Heart right ventricle (tissue), 16 donors: ENCODE data around the gene PPP1CC. TPM values are rescaled to one million over a fixed set of nuclear protein-coding genes. Genes with fewer than 3 reads are reported as not detected.

Experiments used
- ATAC-seq, 8 donors: fragments of 200-7000 bp; cut with Tn5 transposase; one replicate each; pipeline ENCODE4 v1.9.1; 2020; ENCODE audit warnings: mild to moderate bottlenecking in 8 of 8, moderate library complexity in 8 of 8, moderate number of reproducible peaks in 1 of 8
- DNase-seq, 2 donors: peaks; one replicate each; pipeline ENCODE4 v3.0.0-alpha.2; 2020
- H3K27ac ChIP-seq, 10 donors: fragments of 200-600 bp; sonication (generic) in 2 of 10; one replicate each; pipeline versions ENCODE4 v1.5.0 to v1.8.0; 2020 to 2022; ENCODE audit warnings: mild to moderate bottlenecking in 3 of 10
- H3K27me3 ChIP-seq, 7 donors: fragments of 200-600 bp; one replicate each; pipeline ENCODE4 v1.8.0; 2021 to 2022; ENCODE audit warnings: mild to moderate bottlenecking in 2 of 7
- H3K36me3 ChIP-seq, 9 donors: fragments of 200-600 bp; sonication (generic) in 1 of 9; one replicate each; pipeline versions ENCODE4 v1.5.0 to v1.8.0; 2020 to 2022; ENCODE audit warnings: mild to moderate bottlenecking in 2 of 9
- H3K4me1 ChIP-seq, 9 donors: fragments of 200-600 bp; sonication (generic) in 1 of 9; one replicate each; pipeline versions ENCODE4 v1.5.0 to v1.8.0; 2020 to 2022; ENCODE audit warnings: mild to moderate bottlenecking in 4 of 9
- H3K4me3 ChIP-seq, 10 donors: fragments of 200-600 bp; sonication (generic) in 2 of 10; one replicate each; pipeline versions ENCODE4 v1.5.0 to v1.8.0; 2020 to 2022; ENCODE audit warnings: mild to moderate bottlenecking in 7 of 10, moderate library complexity in 2 of 10
- H3K9me3 ChIP-seq, 11 donors: fragments of 200-600 bp in 10 of 11; sonication (generic) in 2 of 11; one replicate each; pipeline versions ENCODE4 v1.5.0 to v1.8.0; 2013 to 2022; ENCODE audit warnings: mild to moderate bottlenecking in 2 of 11, control low read depth in 1 of 11, moderate library complexity in 1 of 11
- WGBS, 2 donors: extraction: QIAGEN DNeasy Blood & Tissue Kit; methylation state at CpG; one replicate each; pipeline ENCODE4 v1.1.7; 2013; ENCODE audit warnings: inconsistent platforms in 1 of 2; 5-methylcytosine and 5-hydroxymethylcytosine counted together
- intact Hi-C, 10 donors: fragments of 100-400 bp; cut with DNase I; formaldehyde crosslinking; loops; one replicate each; pipeline versions ENCODE4 v1.11.1 to v1.14.2; 2022
- polyA plus RNA-seq, 2 donors: library from polyadenylated mRNA; stranded (reverse); fragments of 200-250 nt; gene quantifications; one replicate each; pipeline ENCODE4 v1.2.3, GENCODE V29; 2013
- total RNA-seq, 10 donors: library from RNA; stranded (reverse); fragmentation: NEBNext Ultra II Directional in 3 of 10; extraction: Animal tissue kit (Norgen Biotek cat#: 25700) in 3 of 10; gene quantifications; one replicate each; pipeline versions ENCODE4 v1.2.1 to v1.2.4, GENCODE V29; 2021 to 2023
- TF ChIP-seq, protein P1 (sequence below), 9 donors: fragments of 200-600 bp; sonication (generic) in 2 of 9; IDR thresholded peaks; one replicate each; pipeline versions ENCODE4 v1.5.0 to v1.8.0; 2021 to 2022; ENCODE audit warnings: antibody characterized with exemption in 9 of 9, mild to moderate bottlenecking in 5 of 9, moderate library complexity in 1 of 9
- donor health status: Arrhythmogenic right ventricular cardiomyopathy.
- donor health status: ischemic (EF 13 %, LVEDD 7.1; RV severe dilation, severe dysfunction).
- donor health status: healthy with polysubstance abuse.
- donor health status: DM: no; HTN: yes; CAD: no.
- donor health status: DM: no; HTN: no; CAD: no.
- donor health status: ischemic (EF 25% LVEDD 6.9; RV normal size, moderate dysfunction).
- donor health status: ischemic (EF 25% LVEDD 5.7; RV mildly dilated, moderate dysfunction).
- donor health status: healthy.
- donor health status: DM: yes; HTN: yes; CAD: no.
- donor health status: Ischemic cardiomyopathy.
- donor health status: ischemic (EF 35%, LVEDD 5.7; RV mildly dilated, moderate dysfunction).
- donor health status: nonischemic (EF 11% LVEDD 7.7; RV severe dilation, severe dysfunction).
- donor health status: DM: yes; HTN: yes; CAD: no.
- donor health status: PGD.
- donor health status: ischemic (EF 29% LVEDD 5.4; RV normal size, mild dysfunction).
- donor health status: nonischemic (EF 23%, LVEDD 6.1; RV moderate dilation, normal function).

The PPP1CC gene
- total and polyA plus RNA-seq, 12 donors = 66.0 to 248 (median 134) TPM

DNA sequence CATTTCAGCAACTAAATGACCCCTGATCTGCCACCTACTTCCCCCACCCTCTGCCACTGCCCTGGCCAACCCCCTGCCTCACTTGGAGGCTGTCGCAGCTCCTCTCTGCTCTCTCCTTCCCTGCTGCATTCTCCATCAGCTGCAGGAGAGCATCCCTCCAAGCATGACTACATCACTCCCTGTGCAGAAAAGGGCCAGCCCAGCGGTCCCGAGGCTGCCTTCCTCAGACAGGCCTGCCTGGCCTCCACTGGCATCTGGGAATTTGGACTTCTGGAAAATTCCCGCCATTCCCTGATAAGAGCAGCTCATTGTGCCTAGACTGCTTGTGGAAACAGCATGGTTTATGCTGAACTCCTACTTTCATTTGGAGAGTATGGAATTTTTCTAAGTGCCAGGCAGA lies 66.5 kb downstream of the PPP1CC start:
- Histone ChIP-seq H3K9me3 (peaks cover 0 to 11% (median 0%) of the 10 kb centered on the region in 11 donors), H3K36me3 (peaks cover 0 to 10% (median 0%) of the 10 kb centered on the region in 9 donors), H3K4me1 (peaks cover 0 to 46% (median 23%) of the 10 kb centered on the region in 9 donors), H3K27me3 (no peaks in the 10 kb centered on the region), H3K4me3 (no peak overlapping the region), H3K27ac (peak overlapping the region in 1 of 10 donors; percentile 57)
- intact Hi-C loops = no loop called here
- TF ChIP-seq, protein P1, sequence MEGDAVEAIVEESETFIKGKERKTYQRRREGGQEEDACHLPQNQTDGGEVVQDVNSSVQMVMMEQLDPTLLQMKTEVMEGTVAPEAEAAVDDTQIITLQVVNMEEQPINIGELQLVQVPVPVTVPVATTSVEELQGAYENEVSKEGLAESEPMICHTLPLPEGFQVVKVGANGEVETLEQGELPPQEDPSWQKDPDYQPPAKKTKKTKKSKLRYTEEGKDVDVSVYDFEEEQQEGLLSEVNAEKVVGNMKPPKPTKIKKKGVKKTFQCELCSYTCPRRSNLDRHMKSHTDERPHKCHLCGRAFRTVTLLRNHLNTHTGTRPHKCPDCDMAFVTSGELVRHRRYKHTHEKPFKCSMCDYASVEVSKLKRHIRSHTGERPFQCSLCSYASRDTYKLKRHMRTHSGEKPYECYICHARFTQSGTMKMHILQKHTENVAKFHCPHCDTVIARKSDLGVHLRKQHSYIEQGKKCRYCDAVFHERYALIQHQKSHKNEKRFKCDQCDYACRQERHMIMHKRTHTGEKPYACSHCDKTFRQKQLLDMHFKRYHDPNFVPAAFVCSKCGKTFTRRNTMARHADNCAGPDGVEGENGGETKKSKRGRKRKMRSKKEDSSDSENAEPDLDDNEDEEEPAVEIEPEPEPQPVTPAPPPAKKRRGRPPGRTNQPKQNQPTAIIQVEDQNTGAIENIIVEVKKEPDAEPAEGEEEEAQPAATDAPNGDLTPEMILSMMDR (IDR thresholded peaks at IDR 0.05) = no peak
- DNase-seq (no peak), ATAC-seq (no peak)
- WGBS, 2 donors = 79 to 83% methylated on average over 4 of the region's 4 CpGs

DNA sequence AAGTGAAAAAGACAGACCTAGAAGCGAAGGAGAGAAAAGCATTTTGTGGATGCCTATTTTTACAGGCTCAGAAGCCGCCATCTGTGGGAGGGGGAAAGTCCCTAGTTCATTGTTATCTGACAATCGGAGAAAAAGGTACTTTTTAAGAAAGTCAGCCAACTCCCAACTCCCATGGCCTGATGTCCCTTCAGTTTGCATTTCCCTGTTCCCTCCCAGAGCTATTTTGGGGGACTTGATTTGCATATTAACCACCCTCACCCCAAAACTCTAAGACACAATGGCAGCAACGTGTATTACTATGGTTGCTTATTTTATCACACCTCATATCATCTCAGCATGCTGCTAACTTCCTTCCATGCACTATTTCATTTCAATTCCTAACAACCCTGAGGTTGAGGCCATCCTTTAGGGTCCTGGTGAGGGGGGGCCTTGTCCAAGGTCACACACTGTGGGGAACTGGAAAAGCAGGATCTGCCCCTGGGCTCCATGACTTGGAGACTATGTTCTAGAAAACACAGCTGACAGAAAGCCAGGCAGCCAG lies 72.5 kb downstream of the PPP1CC start:
- WGBS, 2 donors = 49 to 65% methylated on average over 4 of the region's 4 CpGs
- peaks cover 0 to 30% (median 8%) of the 10 kb centered on the region in 11 donors for H3K9me3 ChIP-seq
- H3K27ac ChIP-seq = no peak overlapping the region
- no peak for ATAC-seq
- H3K36me3 ChIP-seq = peaks cover 0 to 21% (median 1%) of the 10 kb centered on the region in 9 donors
- peaks cover 0 to 11% (median 0%) of the 10 kb centered on the region in 9 donors for H3K4me1 ChIP-seq
- intact Hi-C loops = no loop called here
- TF ChIP-seq, protein P1 (IDR thresholded peaks at IDR 0.05) = no peak
- H3K4me3 ChIP-seq = no peak overlapping the region
- no peak for DNase-seq
- H3K27me3 ChIP-seq = no peaks in the 10 kb centered on the region

Other genes starting within 250 kb of the PPP1CC start
- gene VPS29, start 240.8 kb downstream of the PPP1CC start, total RNA-seq = 100 to 1,000 TPM in 2 of 10 donors, 10 to 100 TPM in 8; 83.7 to 117 (median 91.5) TPM
- 100 to 1,000 TPM in 1 of 2 donors, 10 to 100 TPM in 1; 84.0 to 175 TPM for gene VPS29, start 240.8 kb downstream of the PPP1CC start, polyA plus RNA-seq
- gene RAD9B, start 240.6 kb downstream of the PPP1CC start, total RNA-seq = 1 to 10 TPM in 4 of 10 donors, under 1 TPM in 6; 0.23 to 1.6 (median 0.95) TPM
- 1 to 10 TPM in 1 of 2 donors, not detected in 1; 4.9 TPM for gene RAD9B, start 240.6 kb downstream of the PPP1CC start, polyA plus RNA-seq
- 100 to 1,000 TPM in 1 of 10 donors, 10 to 100 TPM in 9; 66.0 to 162 (median 79.4) TPM for gene PPTC7, start 159.6 kb downstream of the PPP1CC start, total RNA-seq
- 10 to 100 TPM; 18.9 to 20.4 TPM for gene PPTC7, start 159.6 kb downstream of the PPP1CC start, polyA plus RNA-seq
- 10 to 100 TPM; 14.2 to 31.9 (median 25.2) TPM for gene TCTN1, start 128.8 kb downstream of the PPP1CC start, total RNA-seq
- gene TCTN1, start 128.8 kb downstream of the PPP1CC start, polyA plus RNA-seq = 10 to 100 TPM; 16.2 to 49.6 TPM
- gene HVCN1, start 53.8 kb downstream of the PPP1CC start, total RNA-seq = 10 to 100 TPM in 5 of 10 donors, 1 to 10 TPM in 5; 5.1 to 74.1 (median 9.0) TPM
- gene HVCN1, start 53.8 kb downstream of the PPP1CC start, polyA plus RNA-seq = 10 to 100 TPM; 15.4 to 17.9 TPM
- gene CCDC63, start 104.1 kb upstream of the PPP1CC start, total RNA-seq = not detected
- gene CCDC63, start 104.1 kb upstream of the PPP1CC start, polyA plus RNA-seq = not detected
- over 10,000 TPM; 10,671 to 56,186 (median 34,210) TPM for gene MYL2, start 177.7 kb upstream of the PPP1CC start, total RNA-seq
- gene MYL2, start 177.7 kb upstream of the PPP1CC start, polyA plus RNA-seq = over 10,000 TPM in 1 of 2 donors, 1,000 to 10,000 TPM in 1; 9,270 to 14,204 TPM